Medulla oblongata (tissue), 1 donor: ENCODE data around the gene NSD2.
A peak's percentile ranks its signal among the peaks of the same experiment; 100 is the strongest.

Experiments used
- DNase-seq: peaks from one replicate; pipeline ENCODE4 v3.0.0-alpha.2; 2015; ENCODE audit errors: extremely low spot score

NSD2 gene

GRCh38 chr4:1945124-1945895 is 74.1 kb downstream of the NSD2 start:
- DNase-seq, result peak; percentile 70

- no peak for DNase-seq
Observed at GRCh38 chr4:1945912-1946311, 74.7 kb downstream of the NSD2 start.

GRCh38 chr4:1948232-1948631 is 77.0 kb downstream of the NSD2 start:
- DNase-seq, result no peak

- no peak for DNase-seq
Observed at GRCh38 chr4:1948892-1949436, 77.8 kb downstream of the NSD2 start.

GRCh38 chr4:1950369-1950768 is 79.2 kb downstream of the NSD2 start:
- no peak for DNase-seq

GRCh38 chr4:1952058-1952700 is 81.0 kb downstream of the NSD2 start:
- DNase-seq, result no peak

- DNase-seq, result no peak
Observed at GRCh38 chr4:1952719-1953118, 81.5 kb downstream of the NSD2 start.

GRCh38 chr4:1953335-1953734 is 82.1 kb downstream of the NSD2 start:
- DNase-seq, result no peak

- no peak for DNase-seq
Observed at GRCh38 chr4:1956631-1957030, 85.4 kb downstream of the NSD2 start.

- DNase-seq, result no peak
Observed at GRCh38 chr4:1958276-1959103, 87.3 kb downstream of the NSD2 start.

- DNase-seq, result no peak
Observed at GRCh38 chr4:1959104-1959384, 87.9 kb downstream of the NSD2 start.

- no peak for DNase-seq
Observed at GRCh38 chr4:1960170-1960825, 89.1 kb downstream of the NSD2 start.

GRCh38 chr4:1961038-1961437 is 89.8 kb downstream of the NSD2 start:
- no peak for DNase-seq

GRCh38 chr4:1961563-1961962 is 90.4 kb downstream of the NSD2 start:
- no peak for DNase-seq

- DNase-seq, result no peak
Observed at GRCh38 chr4:1962980-1963379, 91.8 kb downstream of the NSD2 start.

- no peak for DNase-seq
Observed at GRCh38 chr4:1964443-1964842, 93.2 kb downstream of the NSD2 start.

- DNase-seq, result no peak
Observed at GRCh38 chr4:1964971-1965370, 93.8 kb downstream of the NSD2 start.

- no peak for DNase-seq
Observed at GRCh38 chr4:1967512-1968149, 96.4 kb downstream of the NSD2 start.

- DNase-seq, result no peak
Observed at GRCh38 chr4:1968686-1969295, 97.6 kb downstream of the NSD2 start.

GRCh38 chr4:1969928-1970723 is 98.9 kb downstream of the NSD2 start:
- no peak for DNase-seq
